NOMO-1 treated with DMSO at 0.1 percent for 48 hours (cell line): Measurements from ENCODE around the gene TMEM94.
A peak's percentile ranks its signal among the peaks of the same experiment; 100 is the strongest.
"Not testable (repeated sequence)": the region's sequence is repeated elsewhere in the genome, so short reads cannot be mapped to it uniquely, and the experiment has no call there.

ENCODE experiments used
- DNase-seq: peaks from one replicate; lab custom pipeline; 2025; ENCODE audit not compliant: unreplicated experiment; lab: John Stamatoyannopoulos, UW

The TMEM94 gene

GRCh38 chr17:75476271-75476671 is 19.8 kb downstream of the TMEM94 start:
- no peak for DNase-seq

- DNase-seq = no peak
Observed at GRCh38 chr17:75476752-75477489, 20.5 kb downstream of the TMEM94 start.

GRCh38 chr17:75477490-75477862 is 21.0 kb downstream of the TMEM94 start:
- not testable (repeated sequence) for DNase-seq

GRCh38 chr17:75478508-75478907 is 22.1 kb downstream of the TMEM94 start:
- DNase-seq = no peak

GRCh38 chr17:75480281-75480680 is 23.8 kb downstream of the TMEM94 start:
- DNase-seq = no peak

- no peak for DNase-seq
Observed at GRCh38 chr17:75481194-75482068, 25.0 kb downstream of the TMEM94 start.

- no peak for DNase-seq
Observed at GRCh38 chr17:75482098-75482942, 25.9 kb downstream of the TMEM94 start.

GRCh38 chr17:75485688-75486087 is 29.3 kb downstream of the TMEM94 start:
- no peak for DNase-seq

GRCh38 chr17:75486151-75486550 is 29.7 kb downstream of the TMEM94 start:
- no peak for DNase-seq

GRCh38 chr17:75486951-75487350 is 30.5 kb downstream of the TMEM94 start:
- no peak for DNase-seq

- peak; percentile 77 for DNase-seq
Observed at GRCh38 chr17:75487351-75488070, 31.1 kb downstream of the TMEM94 start.

- no peak for DNase-seq
Observed at GRCh38 chr17:75488693-75489510, 32.5 kb downstream of the TMEM94 start.

- DNase-seq = no peak
Observed at GRCh38 chr17:75489511-75489955, 33.1 kb downstream of the TMEM94 start.

GRCh38 chr17:75490173-75490743 is 33.8 kb downstream of the TMEM94 start:
- DNase-seq = no peak

- no peak for DNase-seq
Observed at GRCh38 chr17:75490953-75491649, 34.7 kb downstream of the TMEM94 start.

- DNase-seq = no peak
Observed at GRCh38 chr17:75491680-75492079, 35.2 kb downstream of the TMEM94 start.

- DNase-seq = no peak
Observed at GRCh38 chr17:75492555-75493168, 36.2 kb downstream of the TMEM94 start.

GRCh38 chr17:75493476-75494129 is 37.2 kb downstream of the TMEM94 start:
- no peak for DNase-seq
